ENCODE measurements around the gene STK16. TPM values are rescaled to one million over a fixed set of nuclear protein-coding genes. Genes with fewer than 3 reads are reported as not detected.

STK16 gene
- total RNA-seq, 1 experiment from 2014 or later, result 21.6 TPM

GRCh38 chr2:219279916-219280516 lies 34.7 kb downstream of the STK16 start:
- peak overlapping the region; percentile 79; the same call in 1 of the 2 replicates for H3K14ac ChIP-seq (ENCODE audit: insufficient read depth, low read length)
- H3K4me1 ChIP-seq (ENCODE audit: insufficient read depth, low read length), result no peaks in the 10 kb centered on the region; the same call in 1 of the 2 replicates
- no peak overlapping the region for H2BK12ac ChIP-seq (ENCODE audit: insufficient read length, low read depth, low read length)
- H4K5ac ChIP-seq (ENCODE audit: insufficient read length, low read depth, low read length), result no peak overlapping the region
- no peak for DNase-seq
- H2BK120ac ChIP-seq (ENCODE audit: low read depth, low read length, poor library complexity, severe bottlenecking), result no peak overlapping the region
- H3K79me2 ChIP-seq (ENCODE audit: insufficient read depth, low read length), result no peaks in the 10 kb centered on the region
- no peak overlapping the region for H3K18ac ChIP-seq (ENCODE audit: insufficient read length, low read depth, low read length)
- no CpG with 5 or more reads among the region's 12 CpGs for WGBS (ENCODE audit: extremely low coverage, insufficient read length, low lambda C conversion rate)
- no peak overlapping the region for H2BK20ac ChIP-seq (ENCODE audit: low read depth, low read length, poor library complexity, severe bottlenecking)
- no peak overlapping the region for H4K91ac ChIP-seq (ENCODE audit: insufficient read length, low read depth, low read length)
- H3K79me1 ChIP-seq (ENCODE audit: insufficient read depth, low read depth, low read length, poor library complexity, severe bottlenecking), result no peaks in the 10 kb centered on the region
- no peaks in the 10 kb centered on the region for H3K9me3 ChIP-seq (ENCODE audit: control insufficient read depth, low read depth, low read length)
- peak overlapping the region; percentile 96 for H3K4me2 ChIP-seq (ENCODE audit: insufficient read depth, insufficient read length, low read length)
- H3K9me3 Mint-ChIP-seq, result no peaks in the 10 kb centered on the region
- H4K20me1 ChIP-seq (ENCODE audit: control insufficient read depth, insufficient read depth, insufficient read length), result no peaks in the 10 kb centered on the region
- no peak overlapping the region for H3K56ac ChIP-seq (ENCODE audit: insufficient read length, low read depth, low read length)
- TF ChIP-seq CTCF (conservative IDR thresholded peaks at IDR 0.05), result no peak
- H3K27ac ChIP-seq (ENCODE audit: insufficient read length, low read depth, low read length), result no peak overlapping the region
- peaks cover 12% of the 10 kb centered on the region for H3K23me2 ChIP-seq (ENCODE audit: insufficient read length, low read depth, low read length, poor library complexity, severe bottlenecking)
- peak overlapping the region in 2 of 3 experiments; percentile 89 to 93; a peak in 4 of 7 replicates for H3K27ac Mint-ChIP-seq
- no peak overlapping the region; the same call in 1 of the 2 replicates for H2BK15ac ChIP-seq (ENCODE audit: low read depth, low read length)
- H3K27me3 ChIP-seq (ENCODE audit: insufficient read depth, low read length), result no peaks in the 10 kb centered on the region
- peaks cover 2% of the 10 kb centered on the region for H3K27me3 Mint-ChIP-seq (ENCODE audit: low read depth)
- no peak overlapping the region for H3K4ac ChIP-seq (ENCODE audit: low read depth, low read length)
- peaks cover 4 to 30% (median 14%) of the 10 kb centered on the region in 3 experiments; a peak in 6 of 7 replicates for H3K36me3 Mint-ChIP-seq (ENCODE audit: insufficient read depth in 1 of 3, low read depth in 3 of 3)
- H4K8ac ChIP-seq (replicated peaks; ENCODE audit: insufficient read length, low read depth, low read length), result no peak overlapping the region
- no peak overlapping the region for H2BK5ac ChIP-seq (ENCODE audit: insufficient read length, low read length)
- H3T11ph ChIP-seq (ENCODE audit: low read length), result no peak overlapping the region
- H2AFZ ChIP-seq (ENCODE audit: low read length), result no peak overlapping the region
- H3K9ac ChIP-seq (ENCODE audit: extremely low read depth, insufficient read length, low read length), result peak overlapping the region; percentile 54
- peak overlapping the region; percentile 77 to 89 for H3K4me3 Mint-ChIP-seq
- H2AK5ac ChIP-seq (ENCODE audit: insufficient read length, low read length), result peak overlapping the region; percentile 3
- no peak overlapping the region for H3K23ac ChIP-seq (ENCODE audit: insufficient read length, low read depth, low read length)
- peaks cover 28 to 31% of the 10 kb centered on the region in 2 experiments for H3K4me1 Mint-ChIP-seq
